Activated naive CD4-positive, alpha-beta T cell treated with anti-CD3 and anti-CD28 coated beads, Interleukin-2, amount 50 U/mL, for 16 hours (primary cell): ENCODE results near the gene EDN1.
"Not testable (repeated sequence)": the region's sequence is repeated elsewhere in the genome, so short reads cannot be mapped to it uniquely, and the experiment has no call there.

Source experiments
- DNase-seq: peaks from one replicate; pipeline ENCODE4 v3.0.0-alpha.2; 2020

The EDN1 gene

DNA sequence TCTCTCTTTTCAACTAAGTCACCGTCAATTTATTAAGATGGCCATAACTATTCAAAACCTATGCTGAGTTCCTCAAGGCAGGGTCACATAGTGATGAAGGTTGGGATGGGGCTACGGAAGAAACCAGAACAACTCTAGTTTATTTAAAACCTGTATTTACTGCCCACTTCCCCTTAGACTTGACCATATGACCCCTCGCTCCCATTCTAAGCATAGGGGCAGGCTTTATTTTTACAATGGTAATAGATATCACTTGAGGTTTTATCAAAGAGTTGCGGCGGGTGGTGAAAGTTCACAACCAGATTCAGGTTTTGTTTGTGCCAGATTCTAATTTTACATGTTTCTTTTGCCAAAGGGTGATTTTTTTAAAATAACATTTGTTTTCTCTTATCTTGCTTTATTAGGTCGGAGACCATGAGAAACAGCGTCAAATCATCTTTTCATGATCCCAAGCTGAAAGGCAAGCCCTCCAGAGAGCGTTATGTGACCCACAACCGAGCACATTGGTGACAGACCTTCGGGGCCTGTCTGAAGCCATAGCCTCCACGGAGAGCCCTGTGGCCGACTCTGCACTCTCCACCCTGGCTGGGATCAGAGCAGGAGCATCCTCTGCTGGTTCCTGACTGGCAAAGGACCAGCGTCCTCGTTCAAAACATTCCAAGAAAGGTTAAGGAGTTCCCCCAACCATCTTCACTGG lies 5.5 kb downstream of the EDN1 start:
- DNase-seq, result no peak

DNA sequence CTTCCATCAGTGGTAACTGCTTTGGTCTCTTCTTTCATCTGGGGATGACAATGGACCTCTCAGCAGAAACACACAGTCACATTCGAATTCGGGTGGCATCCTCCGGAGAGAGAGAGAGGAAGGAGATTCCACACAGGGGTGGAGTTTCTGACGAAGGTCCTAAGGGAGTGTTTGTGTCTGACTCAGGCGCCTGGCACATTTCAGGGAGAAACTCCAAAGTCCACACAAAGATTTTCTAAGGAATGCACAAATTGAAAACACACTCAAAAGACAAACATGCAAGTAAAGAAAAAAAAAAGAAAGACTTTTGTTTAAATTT lies 6.1 kb downstream of the EDN1 start:
- DNase-seq, result no peak

DNA sequence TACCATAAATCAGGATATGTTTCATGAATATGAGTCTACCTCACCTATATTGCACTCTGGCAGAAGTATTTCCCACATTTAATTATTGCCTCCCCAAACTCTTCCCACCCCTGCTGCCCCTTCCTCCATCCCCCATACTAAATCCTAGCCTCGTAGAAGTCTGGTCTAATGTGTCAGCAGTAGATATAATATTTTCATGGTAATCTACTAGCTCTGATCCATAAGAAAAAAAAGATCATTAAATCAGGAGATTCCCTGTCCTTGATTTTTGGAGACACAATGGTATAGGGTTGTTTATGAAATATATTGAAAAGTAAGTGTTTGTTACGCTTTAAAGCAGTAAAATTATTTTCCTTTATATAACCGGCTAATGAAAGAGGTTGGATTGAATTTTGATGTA lies 6.4 kb downstream of the EDN1 start:
- no peak for DNase-seq

DNA sequence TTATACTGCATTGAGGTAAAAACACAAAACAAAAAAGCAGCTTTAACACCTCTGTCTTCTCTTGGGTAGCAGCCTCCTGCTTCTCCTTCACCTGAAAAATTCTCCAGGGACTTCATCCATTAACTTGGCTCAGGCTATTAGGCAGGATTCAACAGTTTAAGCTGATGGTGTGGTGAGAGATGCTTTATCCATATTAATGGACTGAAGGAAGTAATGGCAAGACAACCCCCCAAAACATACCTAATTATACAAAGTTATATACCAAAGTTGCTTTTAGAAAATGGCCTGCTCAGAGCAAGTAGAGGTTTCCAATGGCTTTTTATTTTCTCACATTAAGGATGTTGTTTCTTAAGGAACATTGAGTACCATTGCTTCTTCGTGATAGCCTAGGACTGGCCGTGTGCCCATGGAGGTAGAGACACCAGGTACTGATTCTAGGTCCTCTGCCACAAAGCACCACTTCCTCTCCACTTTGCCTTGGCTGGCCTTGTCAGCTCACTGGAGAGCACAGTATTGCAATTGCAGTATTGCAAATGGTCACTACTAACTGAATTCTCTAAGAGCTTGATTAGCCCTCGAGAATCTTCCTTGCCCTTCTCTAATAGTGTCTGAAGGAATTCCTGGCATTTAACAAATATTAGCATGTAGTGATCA lies 7.3 kb downstream of the EDN1 start:
- no peak for DNase-seq

DNA sequence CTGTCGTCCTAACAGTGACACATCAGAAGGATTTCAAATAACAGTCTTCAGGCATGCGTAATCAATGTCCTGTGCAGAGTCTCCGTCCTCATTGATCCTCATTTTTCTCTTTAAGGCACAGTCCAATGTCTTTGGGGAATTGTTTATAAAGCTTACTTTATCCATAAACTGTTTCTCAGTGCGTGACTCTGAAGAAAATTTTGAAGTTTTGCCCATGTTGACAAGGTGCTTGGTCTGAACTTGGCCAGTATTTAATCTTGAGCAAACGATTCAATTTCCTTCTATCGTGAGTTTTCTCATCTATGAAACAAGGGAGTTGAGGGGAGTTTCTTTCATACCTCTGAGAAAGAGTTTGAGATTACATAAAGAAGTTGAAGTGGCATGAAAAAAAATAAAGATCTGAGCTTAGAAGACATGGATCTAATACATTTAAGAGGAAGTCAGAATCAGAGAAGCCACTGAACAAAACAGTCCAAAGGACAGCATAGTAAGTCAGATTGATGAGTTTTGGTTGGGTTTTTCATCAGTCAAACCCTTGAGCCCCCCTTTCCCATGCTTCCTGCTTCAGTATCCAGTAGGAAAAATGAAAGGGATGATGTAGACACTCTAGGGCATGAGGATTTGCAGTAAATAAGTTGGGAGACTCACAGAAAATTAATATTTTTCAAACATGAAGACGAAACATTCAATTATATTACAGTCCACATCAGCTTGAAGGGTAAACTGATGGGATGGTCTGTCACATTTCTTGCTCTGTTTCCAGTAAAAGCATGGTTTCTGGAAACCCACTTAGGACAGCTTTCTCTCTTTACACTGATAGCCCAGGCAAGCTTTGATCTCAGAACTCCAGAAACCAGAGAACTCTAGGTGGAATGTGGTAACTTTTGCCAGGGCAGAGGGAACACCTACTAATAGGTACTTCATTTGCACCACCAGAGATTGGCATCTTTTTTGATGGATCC lies 8.1 kb downstream of the EDN1 start:
- DNase-seq, result no peak

DNA sequence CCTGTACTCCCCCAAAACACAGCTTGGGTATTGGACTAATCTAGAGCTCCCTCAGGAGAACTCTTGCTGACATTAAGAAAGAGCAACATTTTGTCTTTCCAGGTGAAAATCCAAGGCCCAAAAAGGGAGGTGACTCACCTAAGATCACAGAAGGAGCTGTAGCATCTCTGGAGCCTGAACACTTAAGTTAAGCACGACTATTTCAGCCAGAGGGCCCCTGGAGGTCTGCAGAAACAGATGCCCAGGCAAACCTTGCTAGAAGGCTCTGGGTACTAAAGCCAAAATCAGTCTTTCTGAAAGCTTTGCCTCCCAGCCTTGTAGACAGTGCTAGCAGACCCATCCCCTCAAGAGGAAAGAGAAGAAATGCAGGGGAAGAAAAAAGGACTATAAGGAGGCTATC lies 8.8 kb downstream of the EDN1 start:
- no peak for DNase-seq

DNA sequence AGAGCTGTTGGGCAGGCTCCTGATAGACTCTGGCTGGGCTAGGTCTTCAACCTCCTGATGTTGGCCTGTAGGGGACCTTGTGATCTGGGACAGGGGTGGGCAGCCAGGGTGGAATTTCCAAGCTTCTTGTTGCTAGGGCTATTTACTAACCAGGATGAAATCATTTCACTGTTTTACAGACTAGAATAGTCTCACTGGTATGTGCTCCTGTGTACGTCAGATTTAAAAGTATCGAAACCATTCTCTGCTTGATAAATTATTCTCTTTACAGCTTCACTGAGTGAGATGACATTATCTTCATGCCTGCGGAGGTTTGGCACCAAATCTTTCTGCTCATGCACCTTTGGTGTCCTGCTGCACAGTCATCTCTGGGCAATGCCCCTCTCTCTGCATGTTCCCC lies 10.9 kb downstream of the EDN1 start:
- DNase-seq, result no peak

DNA sequence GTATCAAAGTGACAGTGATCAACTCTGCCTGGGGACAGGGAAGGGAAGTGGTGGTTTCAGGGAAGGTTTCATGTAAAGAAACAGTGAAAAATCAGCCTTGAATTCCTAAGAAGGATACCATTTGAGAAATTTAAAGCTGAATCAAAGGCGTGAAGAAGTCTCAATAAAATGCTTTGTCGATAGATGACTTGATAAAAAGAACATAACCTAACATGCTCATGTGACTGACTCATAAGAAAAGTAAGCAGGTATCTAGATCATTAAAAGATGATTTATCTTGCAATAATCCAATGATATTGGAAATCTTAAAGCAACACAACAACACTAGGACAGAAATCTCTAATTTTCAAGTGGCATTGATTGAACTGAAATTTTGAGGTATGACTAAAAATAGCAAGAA lies 14.3 kb downstream of the EDN1 start:
- DNase-seq, result no peak

DNA sequence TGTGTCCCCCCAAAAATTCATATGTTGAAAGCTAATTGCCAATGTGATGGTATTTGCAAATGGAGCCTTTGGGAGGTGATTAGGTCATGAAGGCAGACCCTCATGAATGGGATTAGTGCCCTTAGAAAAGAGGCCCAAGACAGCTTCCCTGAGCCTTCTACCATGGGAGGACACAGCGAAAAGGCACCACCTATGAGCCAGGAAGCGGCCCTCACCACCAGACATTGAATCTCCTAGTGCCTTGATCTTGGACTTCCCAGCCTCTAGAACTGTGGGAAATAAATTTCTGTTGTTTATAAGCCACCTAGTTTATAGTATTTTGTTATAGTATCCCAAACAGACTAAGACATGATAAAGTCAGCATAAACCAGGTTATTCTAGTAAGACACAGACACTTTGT lies 18.9 kb downstream of the EDN1 start:
- no peak for DNase-seq

DNA sequence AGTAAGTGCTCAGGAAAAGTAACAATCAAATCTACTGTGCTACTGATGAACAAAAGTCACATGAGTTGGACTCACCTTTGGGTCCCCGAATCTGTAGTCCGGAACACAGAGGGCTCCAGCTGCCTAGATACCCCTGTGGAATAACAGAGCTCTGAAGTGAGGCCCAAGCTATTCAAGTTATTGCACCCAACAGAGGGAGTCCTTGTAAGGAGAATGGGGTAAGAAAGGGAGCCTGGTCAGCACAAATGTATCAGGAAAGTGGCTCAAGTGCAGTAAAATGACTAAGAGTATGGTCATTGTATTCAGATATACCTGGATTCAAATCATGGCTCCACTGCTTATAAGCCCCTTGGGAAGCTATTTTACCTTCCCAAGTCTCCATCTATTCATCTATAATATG lies 20.9 kb downstream of the EDN1 start:
- DNase-seq, result no peak

DNA sequence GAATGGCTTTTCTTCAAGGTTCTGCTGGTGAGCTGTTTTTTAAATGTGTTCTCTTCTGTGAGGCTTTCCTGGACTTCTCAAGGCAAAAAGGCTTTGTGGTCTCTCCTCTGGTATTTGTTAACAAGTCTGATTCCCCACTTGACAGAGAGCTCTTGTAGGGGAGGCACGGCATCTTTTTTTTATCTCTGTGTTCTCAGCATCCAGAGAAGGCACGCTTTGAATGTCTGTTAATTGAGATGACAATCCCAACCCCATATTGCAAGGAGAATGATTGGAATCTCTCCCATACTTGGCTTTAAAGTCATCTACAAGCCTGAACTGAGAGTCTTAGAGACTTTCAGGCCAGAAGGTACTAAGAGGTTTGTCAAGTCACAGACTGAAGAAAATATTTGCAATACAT lies 22.6 kb downstream of the EDN1 start:
- no peak for DNase-seq

DNA sequence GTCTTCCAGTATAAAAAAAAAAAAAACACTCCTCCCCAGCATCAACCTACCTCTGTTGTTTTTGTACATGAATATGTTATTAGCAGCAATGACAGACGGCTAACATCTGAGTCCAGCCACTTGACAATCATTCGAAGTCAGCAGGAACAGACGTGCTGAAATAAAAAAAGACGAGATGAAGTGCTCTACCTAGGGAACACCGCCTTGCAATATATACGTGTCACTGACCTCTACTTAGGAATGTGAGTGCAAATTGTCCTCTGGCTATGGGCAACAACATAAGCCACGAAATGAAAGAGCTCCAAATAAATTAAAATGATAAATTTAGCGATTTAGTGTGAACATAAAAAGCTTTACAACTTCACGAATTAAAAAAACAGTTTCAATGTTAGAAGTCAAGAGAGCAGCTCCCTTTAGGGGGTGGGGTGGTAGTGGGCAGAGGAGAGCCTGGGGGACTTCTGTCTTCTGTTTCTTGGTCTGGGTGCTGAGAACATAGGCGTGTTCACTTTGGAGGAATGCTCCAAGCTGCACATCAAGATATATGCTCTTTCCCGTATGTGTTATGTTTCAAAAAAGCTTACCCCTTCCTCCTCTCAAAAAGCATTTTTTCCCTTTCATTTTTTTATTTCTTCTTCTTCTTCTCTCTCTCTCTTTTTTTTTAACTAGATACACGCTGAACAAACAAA lies 23.3 kb downstream of the EDN1 start:
- DNase-seq, result no peak

DNA sequence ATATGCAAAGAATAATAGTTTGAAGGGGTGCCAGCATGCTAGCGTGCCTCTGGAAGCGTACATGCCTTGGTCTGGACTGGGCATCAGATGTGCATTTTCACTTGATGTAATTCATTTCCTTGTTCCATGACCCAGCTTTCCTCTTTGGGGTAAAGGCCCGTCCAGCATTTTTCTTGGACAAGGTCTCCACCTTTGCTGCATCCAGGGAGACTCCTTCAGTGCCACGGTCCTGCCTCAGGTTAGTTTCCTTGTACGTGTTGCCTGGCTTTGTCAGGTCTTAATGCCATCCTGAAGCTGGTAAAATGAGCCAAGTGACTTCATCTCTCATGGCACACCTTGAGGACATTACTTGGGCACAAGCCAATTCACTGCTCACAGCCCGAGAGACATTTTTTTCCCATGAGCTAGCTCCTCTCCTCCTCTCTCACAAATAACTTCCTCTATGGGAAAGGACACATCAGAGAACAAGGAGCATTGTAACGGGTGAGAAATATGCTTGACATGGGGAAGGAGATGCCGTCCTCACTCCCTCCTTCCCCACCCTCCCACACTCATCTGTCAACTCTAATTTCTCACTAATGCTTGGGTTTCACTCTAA lies 23.9 kb downstream of the EDN1 start:
- DNase-seq, result no peak

DNA sequence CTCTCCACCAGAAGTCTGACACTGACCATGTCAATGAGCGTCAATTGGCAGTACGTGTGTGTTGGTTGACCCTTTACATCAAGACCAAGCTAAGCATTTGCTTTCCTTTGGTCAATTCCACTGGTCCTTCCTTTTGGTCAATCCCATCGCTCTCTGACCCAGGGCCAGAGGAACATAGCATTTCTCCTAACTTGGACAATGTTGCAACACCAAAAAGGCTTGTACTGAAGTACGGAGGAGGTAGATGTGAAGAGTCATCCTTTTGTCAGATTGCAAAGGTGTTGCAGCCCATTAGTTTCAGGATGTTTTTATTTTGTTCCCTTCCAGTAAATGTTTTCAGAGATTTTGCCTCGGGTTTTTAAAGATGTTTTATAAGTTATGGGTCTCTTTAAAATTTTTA lies 24.6 kb downstream of the EDN1 start:
- DNase-seq, result no peak

DNA sequence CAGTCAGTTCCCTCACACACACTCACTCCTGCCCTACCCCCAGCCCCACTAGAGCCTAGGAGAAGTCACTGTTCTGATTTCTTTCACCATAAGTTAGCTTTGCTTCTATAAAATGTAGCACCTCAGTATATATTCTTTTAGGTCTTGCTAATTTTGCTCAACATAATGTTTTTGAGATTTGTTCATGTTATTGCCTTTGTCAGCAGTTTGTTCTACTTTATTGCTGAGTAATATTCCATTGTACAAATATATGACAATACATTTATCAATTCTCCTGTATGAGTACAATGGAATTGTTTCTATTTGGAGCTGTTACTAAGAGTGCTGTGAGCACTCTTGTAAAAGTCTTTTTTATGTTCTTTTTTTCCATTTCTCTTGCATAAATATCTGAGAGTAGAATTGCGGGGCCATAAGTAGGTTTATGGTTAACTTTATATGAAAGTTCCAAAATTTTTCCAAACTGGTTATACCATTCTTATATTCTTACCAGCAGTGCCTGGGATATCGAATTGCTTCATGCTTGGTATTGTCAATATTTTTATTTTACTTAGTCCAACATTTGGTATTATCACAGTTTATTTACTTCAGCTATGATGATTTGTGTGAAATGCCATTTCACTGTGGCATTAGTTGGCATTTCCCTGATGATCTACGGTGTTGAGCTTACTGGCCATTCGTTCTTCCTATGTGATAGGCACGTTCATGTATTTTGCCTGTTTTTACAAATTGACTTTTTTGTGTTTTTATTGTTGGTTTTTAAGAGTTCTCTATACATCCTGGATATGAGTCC lies 25.3 kb downstream of the EDN1 start:
- no peak for DNase-seq

DNA sequence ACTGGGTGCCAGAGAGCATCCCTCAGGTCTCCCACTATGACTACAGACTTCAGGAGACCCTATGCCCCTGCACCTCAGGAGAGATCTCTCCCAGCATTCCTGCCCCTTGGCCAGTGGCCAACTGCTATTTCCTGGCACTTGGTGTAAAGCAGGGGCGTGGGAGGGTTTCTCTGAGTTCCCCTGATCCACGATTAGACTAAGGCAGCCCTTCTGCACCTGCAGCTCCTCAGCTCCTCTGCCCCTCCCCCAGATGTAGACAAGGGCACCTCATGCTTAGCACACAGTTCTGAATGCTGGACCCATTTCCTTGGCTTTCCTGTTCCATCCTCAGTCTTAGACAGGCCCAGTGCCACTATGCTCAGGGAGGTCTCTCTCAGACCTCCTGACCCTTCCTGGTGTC lies 28.6 kb downstream of the EDN1 start:
- DNase-seq, result no peak

DNA sequence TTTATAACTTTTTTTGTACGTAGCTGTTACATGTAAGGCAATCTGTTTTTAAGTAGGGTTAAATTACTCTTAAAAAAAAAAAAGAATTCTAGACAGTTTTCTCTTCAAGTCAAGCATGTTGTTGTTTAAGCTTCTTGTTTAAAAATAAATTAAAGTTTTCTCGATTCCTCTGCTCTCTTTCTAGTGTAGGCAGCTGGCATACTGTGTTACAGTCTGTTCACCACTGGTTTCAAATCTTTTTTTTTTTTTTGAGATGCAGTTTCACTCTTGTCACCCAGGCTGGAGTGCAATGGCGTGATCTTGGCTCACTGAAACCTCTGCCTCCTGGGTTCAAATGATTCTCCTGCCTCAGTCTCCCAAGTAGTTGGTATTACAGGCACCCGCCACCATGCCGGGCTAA lies 29.9 kb downstream of the EDN1 start:
- not testable (repeated sequence) for DNase-seq

DNA sequence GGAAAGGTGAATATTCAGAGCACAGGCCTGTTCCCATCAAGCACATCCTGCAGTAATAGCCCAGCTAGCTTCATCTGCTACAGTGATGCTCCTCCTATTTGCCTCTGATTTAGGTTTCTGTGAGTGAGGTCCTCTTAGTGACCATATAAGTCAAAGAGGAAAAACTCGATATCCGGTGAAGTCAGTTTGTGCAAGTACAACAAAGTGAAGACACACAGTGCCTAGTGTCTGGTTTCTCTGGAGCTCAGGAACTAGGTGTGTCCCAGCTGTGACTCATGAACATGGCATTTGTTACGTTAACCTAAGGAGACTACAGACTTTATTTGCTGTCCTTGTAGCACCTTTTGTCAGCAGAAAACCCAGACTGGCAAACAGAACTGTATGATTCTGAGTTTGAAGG lies 33.9 kb downstream of the EDN1 start:
- DNase-seq, result no peak

DNA sequence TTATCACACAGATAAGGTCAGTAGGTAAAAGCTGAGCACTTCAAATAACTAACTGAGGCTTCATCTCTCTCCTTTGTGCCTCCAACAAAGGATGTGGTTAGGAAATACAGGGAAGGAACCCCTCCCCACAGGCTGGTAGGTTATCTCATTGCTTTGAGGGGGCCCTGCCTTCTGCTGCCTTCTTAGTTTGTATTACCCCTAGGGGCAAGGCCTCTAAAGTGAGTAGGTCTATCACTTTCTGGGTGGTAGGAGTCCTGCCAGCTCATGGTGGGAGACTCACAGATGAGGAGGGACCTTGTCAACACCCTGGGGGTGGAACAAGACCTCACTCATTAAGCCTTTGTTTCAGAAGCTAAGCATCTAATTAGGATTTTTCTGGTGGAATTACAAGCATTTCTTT lies 34.6 kb downstream of the EDN1 start:
- no peak for DNase-seq

DNA sequence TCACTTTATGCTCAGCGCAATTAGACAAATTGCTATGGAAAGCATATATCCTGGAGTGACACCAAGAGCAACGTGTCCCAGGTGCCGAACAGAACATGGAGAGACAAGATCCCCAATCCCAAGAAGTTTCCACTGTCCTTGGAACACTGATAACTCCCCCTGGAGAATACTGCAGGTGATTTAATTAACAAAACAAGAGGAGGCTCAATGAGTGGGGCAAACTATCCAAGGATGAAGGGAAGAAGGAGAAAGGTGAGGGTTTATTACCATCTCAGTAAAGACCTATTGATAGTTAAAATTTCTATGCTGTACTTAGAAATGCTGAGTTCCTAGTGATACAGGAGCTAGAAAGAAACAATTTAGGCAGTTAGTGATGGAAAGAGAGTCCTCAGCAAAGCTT lies 35.7 kb downstream of the EDN1 start:
- DNase-seq, result no peak

DNA sequence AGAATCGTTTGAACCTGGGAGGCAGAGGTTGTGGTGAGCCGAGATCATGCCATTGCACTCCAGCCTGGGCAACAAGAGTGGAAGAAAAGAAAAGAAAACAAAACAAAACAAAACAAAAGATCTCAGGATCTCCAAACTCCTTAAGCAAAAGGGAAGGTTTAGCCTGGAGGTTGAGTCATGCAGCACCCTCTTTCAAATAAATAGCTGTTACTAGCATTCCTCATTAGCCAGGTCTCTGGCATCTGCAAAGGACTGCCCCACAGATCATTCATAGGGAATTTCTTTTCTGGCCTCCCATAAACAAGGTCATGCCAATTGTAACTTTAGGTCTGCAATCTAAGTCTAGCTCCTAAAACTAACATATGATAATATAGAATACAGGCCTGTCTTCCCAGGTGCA lies 37.2 kb downstream of the EDN1 start:
- no peak for DNase-seq

DNA sequence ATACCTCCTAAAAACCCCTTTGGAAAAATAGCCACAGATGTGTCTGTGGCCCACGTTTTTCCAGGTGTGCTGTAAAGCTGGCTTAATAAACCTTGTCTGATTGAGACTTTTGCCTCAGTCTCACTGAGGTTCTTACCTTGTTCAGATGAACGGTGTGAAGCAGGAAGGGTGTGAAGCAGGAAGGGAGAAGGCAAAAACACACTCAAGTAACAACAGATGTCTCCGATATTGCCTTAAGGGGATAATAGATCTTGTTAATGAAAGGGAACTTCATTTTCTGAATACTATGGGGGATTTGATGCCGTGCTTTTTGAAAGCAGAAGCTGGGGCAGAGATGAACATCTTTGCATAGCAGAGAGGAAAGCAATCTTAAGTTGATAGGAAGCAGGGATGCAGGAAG lies 37.8 kb downstream of the EDN1 start:
- DNase-seq, result no peak
